HG02884 (cell line): ENCODE results near the gene FLT3LG.

ENCODE experiments used
- ATAC-seq: cut with Tn5 transposase; IDR thresholded peaks from one replicate; pipeline ENCODE4 v1.9.1; 2021; ENCODE audit warnings: mild to moderate bottlenecking, moderate library complexity; ENCODE audit not compliant: unreplicated experiment

FLT3LG gene

DNA sequence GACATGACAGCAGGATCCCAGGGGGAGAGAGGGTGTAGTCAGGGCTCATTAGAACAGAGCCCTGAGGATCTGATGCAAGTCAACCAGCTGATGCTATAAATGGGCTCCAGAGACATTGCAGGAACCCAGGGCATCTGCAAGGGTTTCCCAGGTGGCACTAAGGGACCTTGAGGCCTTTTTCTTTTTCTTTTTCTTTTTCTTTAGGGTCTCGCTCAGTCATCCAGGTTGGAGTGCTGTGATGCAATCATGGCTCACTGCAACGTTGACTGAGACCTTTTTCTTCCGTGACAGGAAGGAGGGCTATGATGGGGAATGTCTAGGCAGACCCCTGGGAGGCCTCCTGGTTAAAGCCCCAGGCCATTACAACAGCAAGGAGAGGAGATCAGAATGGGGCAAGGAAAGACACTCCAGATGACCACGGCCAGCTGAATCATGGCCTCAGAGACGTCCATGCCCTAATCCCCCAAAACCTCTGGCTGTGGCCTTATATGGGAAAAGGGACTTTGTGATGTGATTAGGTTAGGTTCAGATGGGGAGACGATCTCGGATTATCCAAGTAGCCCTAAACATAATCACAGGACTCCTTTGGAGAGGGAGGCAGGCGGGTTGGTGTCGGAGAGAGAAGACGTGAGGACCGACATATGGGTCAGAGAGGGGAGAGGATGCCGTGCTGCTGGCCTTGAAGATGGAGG lies 33.9 kb downstream of the FLT3LG start:
- no peak for ATAC-seq

DNA sequence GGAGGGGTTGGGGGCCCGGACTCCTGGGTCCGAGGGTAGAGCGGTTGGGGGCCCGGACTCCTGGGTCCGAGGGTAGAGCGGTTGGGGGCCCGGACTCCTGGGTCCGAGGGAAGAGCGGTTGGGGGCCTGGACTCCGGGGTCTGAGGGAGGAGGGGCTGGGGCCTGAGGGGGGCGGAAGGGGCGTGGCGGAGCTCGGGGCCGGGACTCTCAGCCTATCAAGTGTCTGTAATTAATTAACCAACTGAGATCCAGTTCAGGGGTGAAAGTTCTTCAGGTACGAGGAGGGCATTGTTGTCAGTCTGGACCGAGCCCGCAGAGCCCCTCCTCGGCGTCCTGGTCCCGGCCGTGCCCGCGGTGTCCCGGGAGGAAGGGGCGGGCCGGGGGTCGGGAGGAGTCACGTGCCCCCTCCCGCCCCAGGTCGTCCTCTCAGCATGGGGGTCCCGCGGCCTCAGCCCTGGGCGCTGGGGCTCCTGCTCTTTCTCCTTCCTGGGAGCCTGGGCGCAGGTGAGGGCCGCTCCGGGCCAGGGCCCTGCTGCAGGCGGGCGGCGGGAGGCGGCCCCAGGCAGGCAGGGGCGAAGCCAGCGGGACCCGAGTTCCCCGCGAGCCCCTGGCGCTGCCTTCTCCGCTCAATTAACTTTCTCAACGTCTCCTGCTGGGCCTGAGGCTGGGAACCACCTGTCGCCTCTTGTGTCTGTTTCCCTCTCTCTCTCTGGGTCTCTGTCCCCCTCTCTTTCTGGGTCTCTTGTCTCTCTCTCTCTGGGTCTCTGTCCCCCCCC lies 39.1 kb downstream of the FLT3LG start:
- no peak for ATAC-seq

GRCh38 chr19:49513746-49514118 lies 39.7 kb downstream of the FLT3LG start:
- ATAC-seq = no peak

GRCh38 chr19:49514151-49514550 lies 40.1 kb downstream of the FLT3LG start:
- ATAC-seq = no peak

DNA sequence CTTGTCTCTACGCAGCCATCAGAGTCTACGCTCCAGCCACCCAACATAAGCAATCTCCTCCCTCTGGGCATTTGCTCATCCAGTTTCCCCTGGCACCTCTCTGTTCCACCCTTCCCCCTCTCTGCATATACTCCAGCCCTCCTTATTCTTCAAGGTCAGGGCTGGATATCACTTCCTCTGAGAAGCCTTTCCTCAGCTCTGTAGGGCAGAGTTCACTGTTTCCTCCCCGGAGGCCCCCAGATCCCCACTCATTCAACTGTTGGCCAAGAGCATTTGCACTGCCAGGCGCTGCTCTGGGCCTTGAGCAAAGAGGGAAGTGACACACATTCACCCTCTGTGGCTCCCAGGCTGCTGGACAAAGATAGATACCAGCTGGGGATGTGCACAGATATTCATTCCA lies 41.8 kb downstream of the FLT3LG start:
- no peak for ATAC-seq

- no peak for ATAC-seq
Measured at GRCh38 chr19:49518033-49518432, 44.0 kb downstream of the FLT3LG start.

DNA sequence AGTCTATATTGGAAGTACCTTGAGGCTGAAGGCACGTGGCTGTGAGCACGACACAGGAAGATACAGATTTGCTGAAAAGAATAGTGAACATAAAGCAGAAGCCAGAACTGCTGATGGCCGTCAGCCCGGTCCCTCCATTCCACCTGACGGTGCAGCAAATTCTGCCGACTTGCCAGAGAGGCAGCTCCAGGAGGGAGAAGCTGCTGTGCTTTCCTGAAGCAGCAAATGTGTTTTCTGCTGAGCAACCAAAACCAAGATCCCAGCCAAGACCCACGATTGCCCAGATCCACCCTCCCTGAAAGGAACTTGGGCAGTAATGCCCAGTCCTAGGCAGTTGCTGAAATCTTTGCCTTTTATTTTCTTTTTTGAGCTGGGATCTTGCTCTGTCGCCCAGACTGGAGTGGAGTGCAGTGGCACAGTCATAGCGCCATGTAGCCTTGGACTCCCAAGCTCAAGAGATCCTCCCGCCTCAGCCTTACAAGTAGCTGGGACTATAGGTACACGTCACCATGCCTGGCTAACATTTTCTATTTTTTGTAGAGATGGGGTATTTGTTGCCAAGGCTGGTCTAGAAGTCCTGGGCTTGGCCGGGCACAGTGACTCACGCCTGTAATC lies 46.8 kb downstream of the FLT3LG start:
- ATAC-seq = no peak

DNA sequence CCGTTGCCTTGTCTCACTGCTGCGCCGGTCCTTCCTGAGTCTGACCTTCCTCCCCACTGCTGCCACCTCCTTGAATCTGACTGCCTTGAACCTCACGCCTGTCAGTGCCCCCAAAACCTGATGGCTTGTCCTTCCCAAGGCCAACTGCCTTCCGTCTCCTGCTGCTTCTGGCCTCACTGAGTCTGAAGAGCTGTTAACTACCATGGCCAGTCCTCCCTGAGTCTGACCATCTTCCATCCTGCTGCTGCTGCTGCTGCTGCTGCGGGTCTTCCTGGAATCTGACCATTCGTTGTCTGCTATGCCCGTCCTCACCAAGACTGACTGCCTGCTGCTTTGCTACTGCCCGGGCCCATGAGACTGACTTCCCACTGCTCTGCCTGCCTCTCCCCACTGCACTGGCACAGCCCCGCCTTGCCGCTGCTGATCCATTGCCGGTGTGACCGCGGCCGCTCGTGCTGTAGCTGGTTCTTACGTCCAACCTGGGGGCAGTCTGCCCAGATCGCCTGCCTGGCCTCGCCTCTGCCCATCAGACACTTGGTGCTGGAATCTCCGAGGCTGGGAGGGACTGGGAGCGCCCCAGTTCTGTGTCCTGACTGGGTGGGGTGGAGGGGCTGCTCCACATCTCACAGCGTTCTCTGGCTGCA lies 50.9 kb downstream of the FLT3LG start:
- ATAC-seq = no peak

GRCh38 chr19:49528211-49528771 lies 54.3 kb downstream of the FLT3LG start:
- no peak for ATAC-seq

GRCh38 chr19:49530708-49531107 lies 56.7 kb downstream of the FLT3LG start:
- no peak for ATAC-seq

DNA sequence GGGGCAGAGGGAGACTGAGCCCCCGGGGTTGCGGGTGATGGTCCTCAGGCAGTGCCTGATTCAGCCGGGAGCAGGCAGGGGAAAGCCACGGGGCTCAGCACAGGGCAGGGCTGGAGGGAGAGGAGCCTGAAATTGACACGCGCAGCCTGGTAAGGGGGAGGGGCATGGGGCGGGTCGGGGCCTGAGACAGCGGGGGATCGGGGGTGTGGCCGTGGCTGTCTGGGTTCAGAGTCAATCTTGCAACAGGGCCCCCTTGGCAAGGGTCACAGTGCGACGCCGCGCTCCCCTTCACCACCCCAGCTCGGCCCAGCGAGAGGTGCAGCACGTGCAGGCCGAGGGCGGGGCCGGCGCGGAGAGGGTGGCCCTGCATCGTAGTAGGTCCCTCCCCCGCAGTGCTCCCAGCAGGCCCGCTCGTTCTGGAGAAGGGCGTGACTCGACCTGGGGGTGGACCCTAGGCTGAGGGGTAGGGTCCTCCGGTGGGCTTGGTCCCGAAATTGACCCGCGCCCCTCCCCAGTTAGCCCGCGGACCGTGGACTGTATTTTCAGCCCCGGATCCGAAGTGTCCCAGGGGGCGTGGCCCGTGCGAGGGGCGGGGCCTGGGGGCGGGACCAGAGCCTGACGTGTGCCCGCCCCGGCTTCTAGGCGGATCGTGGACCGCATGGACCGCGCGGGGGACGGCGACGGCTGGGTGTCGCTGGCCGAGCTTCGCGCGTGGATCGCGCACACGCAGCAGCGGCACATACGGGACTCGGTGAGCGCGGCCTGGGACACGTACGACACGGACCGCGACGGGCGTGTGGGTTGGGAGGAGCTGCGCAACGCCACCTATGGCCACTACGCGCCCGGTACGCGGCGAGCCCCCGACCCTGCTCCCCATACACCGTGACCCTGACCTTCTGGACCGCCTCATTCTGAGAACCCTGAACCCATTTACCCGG lies 59.8 kb downstream of the FLT3LG start:
- ATAC-seq = peak; percentile 50

- ATAC-seq = no peak
Measured at GRCh38 chr19:49534632-49535385, 60.8 kb downstream of the FLT3LG start.
